Measurements from ENCODE around the gene TRABD2B.

The TRABD2B gene

GRCh38 chr1:48021792-48022191 is 24.6 kb upstream of the TRABD2B start:
- no peak for DNase-seq (ENCODE audit: low spot score)

GRCh38 chr1:48019714-48020315 is 22.6 kb upstream of the TRABD2B start:
- DNase-seq (ENCODE audit: low spot score), result no peak

- no peak for DNase-seq (ENCODE audit: low spot score)
Observed at GRCh38 chr1:48018799-48019198, 21.6 kb upstream of the TRABD2B start.

- DNase-seq (ENCODE audit: low spot score), result no peak
Observed at GRCh38 chr1:48017716-48018115, 20.5 kb upstream of the TRABD2B start.

- no peak for DNase-seq (ENCODE audit: low spot score)
Observed at GRCh38 chr1:48016515-48016914, 19.3 kb upstream of the TRABD2B start.

GRCh38 chr1:48013270-48013669 is 16.1 kb upstream of the TRABD2B start:
- no peak for DNase-seq (ENCODE audit: low spot score)

GRCh38 chr1:48007047-48007446 is 9.9 kb upstream of the TRABD2B start:
- no peak for DNase-seq (ENCODE audit: low spot score)

- no peak for DNase-seq (ENCODE audit: low spot score)
Observed at GRCh38 chr1:48006264-48006663, 9.1 kb upstream of the TRABD2B start.

- no peak for DNase-seq (ENCODE audit: low spot score)
Observed at GRCh38 chr1:48005253-48006117, 8.3 kb upstream of the TRABD2B start.

- no peak for DNase-seq (ENCODE audit: low spot score)
Observed at GRCh38 chr1:48003741-48004531, 6.8 kb upstream of the TRABD2B start.

- DNase-seq (ENCODE audit: low spot score), result no peak
Observed at GRCh38 chr1:48002142-48002541, 5.0 kb upstream of the TRABD2B start.

- DNase-seq (ENCODE audit: low spot score), result no peak
Observed at GRCh38 chr1:48001696-48002095, 4.5 kb upstream of the TRABD2B start.

GRCh38 chr1:48000883-48001282 is 3.7 kb upstream of the TRABD2B start:
- no peak for DNase-seq (ENCODE audit: low spot score)

GRCh38 chr1:47999097-47999496 is 1.9 kb upstream of the TRABD2B start:
- no peak for DNase-seq (ENCODE audit: low spot score)

- DNase-seq (ENCODE audit: low spot score), result no peak
Observed at GRCh38 chr1:47998396-47998990, 1.3 kb upstream of the TRABD2B start.

- no peak for DNase-seq (ENCODE audit: low spot score)
Observed at GRCh38 chr1:47996406-47997226, 569 bp downstream of the TRABD2B start.

- no peak for DNase-seq (ENCODE audit: low spot score)
Observed at GRCh38 chr1:47996060-47996405, 1.2 kb downstream of the TRABD2B start.

- no peak for DNase-seq (ENCODE audit: low spot score)
Observed at GRCh38 chr1:47995306-47996050, 1.7 kb downstream of the TRABD2B start.

- DNase-seq (ENCODE audit: low spot score), result no peak
Observed at GRCh38 chr1:47993881-47994625, 3.1 kb downstream of the TRABD2B start.

- DNase-seq (ENCODE audit: low spot score), result no peak
Observed at GRCh38 chr1:47993416-47993740, 3.8 kb downstream of the TRABD2B start.

Data from pons (tissue), 1 donor.